Measurements from ENCODE around the gene BCAS4. TPM values are rescaled to one million over a fixed set of nuclear protein-coding genes. Genes with fewer than 3 reads are reported as not detected.

Gene BCAS4
- total RNA-seq, 1 donor from 2014 or later = 8.9 TPM

GRCh38 chr20:50820515-50821256 is 25.8 kb downstream of the BCAS4 start:
- DNase-seq (ENCODE audit: low spot score, unreplicated experiment) = no peak
- no peak for TF ChIP-seq CTCF (IDR thresholded peaks at IDR 0.05; ENCODE audit: unreplicated experiment)
- no peak overlapping the region for H3K4me3 Mint-ChIP-seq (ENCODE audit: low read depth)
- no peaks in the 10 kb centered on the region for H3K27me3 Mint-ChIP-seq
- peaks cover 2% of the 10 kb centered on the region for H3K9me3 Mint-ChIP-seq (ENCODE audit: low read depth)
- peaks cover 4% of the 10 kb centered on the region for H3K36me3 Mint-ChIP-seq (ENCODE audit: insufficient read depth)
- peaks cover 7% of the 10 kb centered on the region for H3K4me1 Mint-ChIP-seq (ENCODE audit: low read depth)
- H3K27ac Mint-ChIP-seq = no peak overlapping the region

GRCh38 chr20:50821257-50821921 is 26.5 kb downstream of the BCAS4 start:
- Mint-ChIP-seq H3K4me1 (ENCODE audit: low read depth) (peaks cover 7% of the 10 kb centered on the region), H3K27ac (peak overlapping the region; percentile 16)

GRCh38 chr20:50821994-50822393 is 27.1 kb downstream of the BCAS4 start:
- DNase-seq (ENCODE audit: low spot score, unreplicated experiment) = no peak
- peak overlapping the region; percentile 53 for H3K27ac Mint-ChIP-seq
- peaks cover 5% of the 10 kb centered on the region for H3K36me3 Mint-ChIP-seq (ENCODE audit: insufficient read depth)
- TF ChIP-seq CTCF (IDR thresholded peaks at IDR 0.05; ENCODE audit: unreplicated experiment) = no peak
- no peaks in the 10 kb centered on the region for H3K27me3 Mint-ChIP-seq
- peaks cover 7% of the 10 kb centered on the region for H3K4me1 Mint-ChIP-seq (ENCODE audit: low read depth)
- peaks cover 2% of the 10 kb centered on the region for H3K9me3 Mint-ChIP-seq (ENCODE audit: low read depth)
- no peak overlapping the region for H3K4me3 Mint-ChIP-seq (ENCODE audit: low read depth)

More at GRCh38 chr20:50821257-50821921, 26.5 kb downstream of the BCAS4 start:
- H3K9me3 Mint-ChIP-seq (ENCODE audit: low read depth) = peaks cover 2% of the 10 kb centered on the region
- no peak for DNase-seq (ENCODE audit: low spot score, unreplicated experiment)
- peaks cover 4% of the 10 kb centered on the region for H3K36me3 Mint-ChIP-seq (ENCODE audit: insufficient read depth)
- H3K4me3 Mint-ChIP-seq (ENCODE audit: low read depth) = no peak overlapping the region
- no peak for TF ChIP-seq CTCF (IDR thresholded peaks at IDR 0.05; ENCODE audit: unreplicated experiment)
- no peaks in the 10 kb centered on the region for H3K27me3 Mint-ChIP-seq

GRCh38 chr20:50823319-50823718 is 28.5 kb downstream of the BCAS4 start:
- no peak for TF ChIP-seq CTCF (IDR thresholded peaks at IDR 0.05; ENCODE audit: unreplicated experiment)
- peaks cover 6% of the 10 kb centered on the region for H3K36me3 Mint-ChIP-seq (ENCODE audit: insufficient read depth)
- peaks cover 6% of the 10 kb centered on the region for H3K4me1 Mint-ChIP-seq (ENCODE audit: low read depth)
- H3K9me3 Mint-ChIP-seq (ENCODE audit: low read depth) = peaks cover 2% of the 10 kb centered on the region
- no peak for DNase-seq (ENCODE audit: low spot score, unreplicated experiment)
- no peak overlapping the region for H3K27ac Mint-ChIP-seq
- H3K27me3 Mint-ChIP-seq = no peaks in the 10 kb centered on the region
- no peak overlapping the region for H3K4me3 Mint-ChIP-seq (ENCODE audit: low read depth)

GRCh38 chr20:50824137-50824536 is 29.3 kb downstream of the BCAS4 start:
- Mint-ChIP-seq H3K9me3 (ENCODE audit: low read depth) (no peaks in the 10 kb centered on the region), H3K27me3 (no peaks in the 10 kb centered on the region), H3K27ac (no peak overlapping the region), H3K4me1 (ENCODE audit: low read depth) (peaks cover 2% of the 10 kb centered on the region), H3K36me3 (ENCODE audit: insufficient read depth) (peaks cover 2% of the 10 kb centered on the region), H3K4me3 (ENCODE audit: low read depth) (no peak overlapping the region)
- no peak for TF ChIP-seq CTCF (IDR thresholded peaks at IDR 0.05; ENCODE audit: unreplicated experiment)
- DNase-seq (ENCODE audit: low spot score, unreplicated experiment) = no peak

Data from progenitor cell of endocrine pancreas (in vitro differentiated cells).